ENCODE data around the gene PEMT. TPM values are rescaled to one million over a fixed set of nuclear protein-coding genes. Genes with fewer than 3 reads are reported as not detected.

PEMT gene
- total RNA-seq, 2 experiments from 2014 or later: 51.7 to 53.2 TPM

GRCh38 chr17:17564896-17565295 lies 26.6 kb downstream of the PEMT start:
- Mint-ChIP-seq H3K36me3 (ENCODE audit: low read depth) (no peaks in the 10 kb centered on the region), H3K4me1 (ENCODE audit: low read depth) (no peaks in the 10 kb centered on the region), H3K9me3 (no peaks in the 10 kb centered on the region), H3K27me3 (no peaks in the 10 kb centered on the region), H3K4me3 (no peak overlapping the region), H3K27ac (no peak overlapping the region)
- CTCF ChIA-PET: interaction anchor here (1.0 to 1.3 kb wide), 2 partner anchors 68 to 69 kb away, joined by 3 to 4 read pairs; partner anchors contain the start of gene RASD1
- intact Hi-C loops (cut with micrococcal nuclease): loop anchor here (5.0 kb wide), 1 partner anchor 68 kb away; the partner anchor contains the start of gene RASD1
- DNase-seq: no peak
- no peak for TF ChIP-seq CTCF (IDR thresholded peaks at IDR 0.05)
- no peak for ATAC-seq
- POLR2A ChIA-PET: interaction anchor here (1.1 kb wide), 1 partner anchor 36 kb away, joined by 3 read pairs; no protein-coding TSS in a partner anchor

- no peak for TF ChIP-seq CTCF (IDR thresholded peaks at IDR 0.05)
- POLR2A ChIA-PET: interaction anchor here (1.1 kb wide), 1 partner anchor 37 kb away, joined by 3 read pairs; no protein-coding TSS in a partner anchor
- Mint-ChIP-seq H3K4me1 (ENCODE audit: low read depth) (no peaks in the 10 kb centered on the region), H3K27ac (no peak overlapping the region), H3K4me3 (no peak overlapping the region), H3K36me3 (ENCODE audit: low read depth) (no peaks in the 10 kb centered on the region), H3K9me3 (no peaks in the 10 kb centered on the region), H3K27me3 (no peaks in the 10 kb centered on the region)
- CTCF ChIA-PET: interaction anchor here (1.0 to 1.3 kb wide), 2 partner anchors 67 to 68 kb away, joined by 3 to 4 read pairs; partner anchors contain the start of gene RASD1
- intact Hi-C loops (cut with micrococcal nuclease): no loop called here
- ATAC-seq: no peak
- DNase-seq: no peak
Measured at GRCh38 chr17:17564323-17564722, 27.2 kb downstream of the PEMT start.

GRCh38 chr17:17563530-17563929 lies 28.0 kb downstream of the PEMT start:
- Mint-ChIP-seq H3K27ac (no peak overlapping the region), H3K27me3 (no peaks in the 10 kb centered on the region), H3K4me1 (ENCODE audit: low read depth) (no peaks in the 10 kb centered on the region), H3K9me3 (no peaks in the 10 kb centered on the region), H3K4me3 (no peak overlapping the region), H3K36me3 (ENCODE audit: low read depth) (no peaks in the 10 kb centered on the region)
- POLR2A ChIA-PET: no interaction called here
- CTCF ChIA-PET: no interaction called here
- no peak for ATAC-seq
- no peak for TF ChIP-seq CTCF (IDR thresholded peaks at IDR 0.05)
- intact Hi-C loops (cut with micrococcal nuclease): no loop called here
- no peak for DNase-seq

- POLR2A ChIA-PET: interaction anchor here (0.7 kb wide), 1 partner anchor 608 kb away, joined by 3 read pairs; no protein-coding TSS in a partner anchor
- no peak for TF ChIP-seq CTCF (IDR thresholded peaks at IDR 0.05)
- Mint-ChIP-seq H3K27me3 (no peaks in the 10 kb centered on the region), H3K4me1 (ENCODE audit: low read depth) (no peaks in the 10 kb centered on the region), H3K4me3 (no peak overlapping the region), H3K27ac (no peak overlapping the region), H3K9me3 (no peaks in the 10 kb centered on the region), H3K36me3 (ENCODE audit: low read depth) (no peaks in the 10 kb centered on the region)
- intact Hi-C loops (cut with micrococcal nuclease): no loop called here
- DNase-seq: no peak
- no peak for ATAC-seq
- CTCF ChIA-PET: no interaction called here
Measured at GRCh38 chr17:17562146-17562511, 29.4 kb downstream of the PEMT start.

- Mint-ChIP-seq H3K9me3 (no peaks in the 10 kb centered on the region), H3K27me3 (no peaks in the 10 kb centered on the region), H3K4me1 (ENCODE audit: low read depth) (no peaks in the 10 kb centered on the region), H3K27ac (no peak overlapping the region), H3K4me3 (no peak overlapping the region), H3K36me3 (ENCODE audit: low read depth) (no peaks in the 10 kb centered on the region)
- ChIA-PET POLR2A (interaction anchor here (0.6 to 0.8 kb wide), 3 partner anchors 10 to 608 kb away, joined by 3 read pairs; no protein-coding TSS in a partner anchor), CTCF (no interaction called here)
- intact Hi-C loops (cut with micrococcal nuclease): no loop called here
- DNase-seq: no peak
- no peak for TF ChIP-seq CTCF (IDR thresholded peaks at IDR 0.05)
- ATAC-seq: no peak
Measured at GRCh38 chr17:17561408-17562145, 29.9 kb downstream of the PEMT start.
